CD4-positive, alpha-beta T cell treated with Interleukin-17A for 1 hour (primary cell): ENCODE data around the gene ZNF385C.

Source experiments
- DNase-seq: peaks from one replicate; pipeline ENCODE4 v3.0.0-alpha.2; 2020

Gene ZNF385C

GRCh38 chr17:41982026-41982760, 116.1 kb downstream of the ZNF385C start:
- no peak for DNase-seq

GRCh38 chr17:41977991-41978390, 120.3 kb downstream of the ZNF385C start:
- no peak for DNase-seq

- no peak for DNase-seq
Measured at GRCh38 chr17:41976142-41976768, 122.0 kb downstream of the ZNF385C start.
